HepG2 (cell line): Measurements from ENCODE around the gene MARCHF4. TPM values are rescaled to one million over a fixed set of nuclear protein-coding genes. Genes with fewer than 3 reads are reported as not detected.

Experiments
- ARHGAP35 ChIP-seq: sonication (generic); formaldehyde crosslinking; IDR thresholded peaks from 2 replicates; pipeline ENCODE4 v1.9.0; 2022; ENCODE audit warnings: mild to moderate bottlenecking, inconsistent platforms, moderate library complexity, missing genetic modification reagents, borderline replicate concordance
- ATF1 ChIP-seq: IDR thresholded peaks from 2 replicates; pipeline ENCODE4 v1.6.1; 2016; ENCODE audit warnings: mild to moderate bottlenecking, control low read depth
- GATA4 ChIP-seq: sonication (generic); IDR thresholded peaks from 2 replicates; pipeline ENCODE4 v1.6.1; 2016; ENCODE audit warnings: antibody characterized with exemption, low read depth, borderline replicate concordance
- HDAC2 ChIP-seq: sonication (generic); formaldehyde crosslinking; IDR thresholded peaks from 2 replicates; pipeline ENCODE4 v1.4.0; 2020; ENCODE audit warnings: missing genetic modification reagents
- MATR3 ChIP-seq: sonication (generic); formaldehyde crosslinking; IDR thresholded peaks from 2 replicates; pipeline ENCODE4 v1.4.0; 2020; ENCODE audit warnings: missing genetic modification reagents
- MXD1 ChIP-seq: sonication (generic); formaldehyde crosslinking; IDR thresholded peaks from 2 replicates; pipeline ENCODE4 v1.4.0; 2020; ENCODE audit warnings: mild to moderate bottlenecking, missing genetic modification reagents
- NCOA1 ChIP-seq: sonication (generic); formaldehyde crosslinking; IDR thresholded peaks from 2 replicates; pipeline ENCODE4 v1.9.0; 2021; ENCODE audit warnings: missing genetic modification reagents
- NCOA2 ChIP-seq: sonication (generic); formaldehyde crosslinking; IDR thresholded peaks from 2 replicates; pipeline ENCODE4 v1.8.0; 2022; ENCODE audit warnings: inconsistent platforms
- PLRG1 ChIP-seq: fragments of 450-650 bp; conservative IDR thresholded peaks from 2 replicates; pipeline ENCODE4 v1.6.1; 2016
- PRDM4 ChIP-seq: sonication (generic); formaldehyde crosslinking; IDR thresholded peaks from 2 replicates; pipeline ENCODE4 v1.9.0; 2021; ENCODE audit warnings: missing genetic modification reagents, borderline replicate concordance
- STAT6 ChIP-seq: sonication (generic); formaldehyde crosslinking; IDR thresholded peaks from 2 replicates; pipeline ENCODE4 v1.4.0; 2020; ENCODE audit warnings: missing genetic modification reagents, mild to moderate bottlenecking, borderline replicate concordance
- ZFYVE20 ChIP-seq: sonication (generic); formaldehyde crosslinking; IDR thresholded peaks from 2 replicates; pipeline ENCODE4 v1.8.0; 2023; ENCODE audit warnings: low read depth, mild to moderate bottlenecking, moderate library complexity, missing genetic modification reagents, borderline replicate concordance
- ZNF136 ChIP-seq: sonication (generic); formaldehyde crosslinking; IDR thresholded peaks from 2 replicates; pipeline ENCODE4 v1.8.1; 2022; ENCODE audit warnings: low read depth, mild to moderate bottlenecking, moderate library complexity, missing genetic modification reagents
- ZNF414 ChIP-seq: sonication (generic); formaldehyde crosslinking; IDR thresholded peaks from 2 replicates; pipeline ENCODE4 v1.5.0; 2020; ENCODE audit warnings: missing genetic modification reagents
- ZNF580 ChIP-seq: IDR thresholded peaks from 2 replicates; pipeline ENCODE4 v1.6.1; 2016; ENCODE audit warnings: low read depth, borderline replicate concordance
- ZNF644 ChIP-seq: IDR thresholded peaks from 2 replicates; pipeline ENCODE4 v1.6.1; 2016; ENCODE audit warnings: low read depth
- ZNF691 ChIP-seq: sonication (generic); formaldehyde crosslinking; IDR thresholded peaks from 2 replicates; pipeline ENCODE4 v1.4.0; 2020; ENCODE audit warnings: missing genetic modification reagents, low read depth, mild to moderate bottlenecking, borderline replicate concordance
- ZNF713 ChIP-seq: sonication (generic); formaldehyde crosslinking; IDR thresholded peaks from 2 replicates; pipeline ENCODE4 v1.4.0; 2020; ENCODE audit warnings: mild to moderate bottlenecking, missing genetic modification reagents
- ZNF792 ChIP-seq: IDR thresholded peaks from 2 replicates; pipeline ENCODE4 v1.6.1; 2016
- polyA plus RNA-seq, 8 experiments: library from polyadenylated mRNA; depleted of rRNA in 3 of 8; stranded (reverse) in 7 of 8; unstranded in 1 of 8; fragments of >200 nt; fragmentation: Illumina TruSeq in 4 of 8; extraction: Trizol in 4 of 8; gene quantifications; 2 replicates each; pipeline versions ENCODE4 v1.2.1 to v1.2.3, GENCODE V29; 2011 to 2016; ENCODE audit warnings: low read depth in 4 of 8, missing spikeins in 1 of 8, mixed read lengths in 1 of 8; ENCODE audit not compliant: insufficient read depth in 1 of 8
- total RNA-seq, 5 experiments: library from RNA; depleted of rRNA; stranded (reverse); fragments of >200 nt; fragmentation: Illumina TruSeq; extraction: Trizol; gene quantifications; 2 replicates each; pipeline ENCODE4 v1.2.3, GENCODE V29; 2016; ENCODE audit warnings: low read depth in 1 of 5

Gene MARCHF4
- total and polyA plus RNA-seq, 2 of the 13 experiments (the other 11 are each of a cell fraction or from before 2014, with no cell fraction given), result not detected

- TF ChIP-seq GATA4 (no peak), ARHGAP35 (CRISPR knock-in tag) (no peak), ZNF713 (CRISPR knock-in tag) (no peak), MATR3 (no peak), PRDM4 (CRISPR knock-in tag) (no peak), ZNF136 (CRISPR knock-in tag) (no peak), HDAC2 (CRISPR knock-in tag) (no peak), ATF1 (CRISPR knock-in tag) (no peak), ZNF580 (CRISPR knock-in tag) (no peak), ZFYVE20 (no peak), STAT6 (CRISPR knock-in tag) (no peak), NCOA2 (CRISPR knock-in tag) (peak; percentile 31; the same call in 1 of the 2 replicates), NCOA1 (CRISPR knock-in tag) (no peak), ZNF792 (CRISPR knock-in tag) (no peak), ZNF691 (CRISPR knock-in tag) (no peak), PLRG1 (no peak), ZNF644 (CRISPR knock-in tag) (no peak), ZNF414 (CRISPR knock-in tag) (no peak), MXD1 (CRISPR knock-in tag) (no peak)
These were observed 42.6 kb upstream of the MARCHF4 start (continued) for GRCh38 chr2:216414772-216415319.
